Posterior vena cava (tissue), 2 donors: Measurements from ENCODE around the gene INF2. TPM values are rescaled to one million over a fixed set of nuclear protein-coding genes. Genes with fewer than 3 reads are reported as not detected.
"Not testable (repeated sequence)": the region's sequence is repeated elsewhere in the genome, so short reads cannot be mapped to it uniquely, and the experiment has no call there.

Experiments used
- DNase-seq: peaks from one replicate; pipeline ENCODE4 v3.0.0-alpha.2; 2020; ENCODE audit warnings: low spot score
- intact Hi-C, 2 donors: fragments of 100-400 bp; cut with DNase I; formaldehyde crosslinking; loops; one replicate each; pipeline versions ENCODE4 v1.14.1 to v1.14.2; 2022 to 2023
- long read RNA-seq, 2 donors: library from polyadenylated mRNA; unstranded; transcript quantifications; one replicate each; pipeline ENCODE4 v2.0.0, GENCODE V29; 2020 to 2021
- total RNA-seq, 2 donors: library from RNA; stranded (reverse); fragmentation: NEBNext Ultra II Directional; extraction: Animal tissue kit (Norgen Biotek cat#: 25700); gene quantifications; one replicate each; pipeline ENCODE4 v1.2.1, GENCODE V29; 2021
- donor health status: DM: yes; HTN: yes; CAD: no.
- donor health status: DM: yes; HTN: yes; CAD: no.

Gene INF2
- 10 to 100 TPM; 70.5 to 78.7 TPM for total RNA-seq
- long read RNA-seq, donor 1, partial matches to known transcripts: 21 of 27 reads
- long read RNA-seq, donor 1, other reads (novel, unspliced or antisense): 4 of 27 reads
- long read RNA-seq, donor 2, transcript INF2-204 (5 exons, 1,689 nt): major isoform, 45 of 128 reads
- long read RNA-seq, donor 2, partial matches to known transcripts: 66 of 128 reads
- long read RNA-seq, donor 2, other reads (novel, unspliced or antisense): 17 of 128 reads

DNA sequence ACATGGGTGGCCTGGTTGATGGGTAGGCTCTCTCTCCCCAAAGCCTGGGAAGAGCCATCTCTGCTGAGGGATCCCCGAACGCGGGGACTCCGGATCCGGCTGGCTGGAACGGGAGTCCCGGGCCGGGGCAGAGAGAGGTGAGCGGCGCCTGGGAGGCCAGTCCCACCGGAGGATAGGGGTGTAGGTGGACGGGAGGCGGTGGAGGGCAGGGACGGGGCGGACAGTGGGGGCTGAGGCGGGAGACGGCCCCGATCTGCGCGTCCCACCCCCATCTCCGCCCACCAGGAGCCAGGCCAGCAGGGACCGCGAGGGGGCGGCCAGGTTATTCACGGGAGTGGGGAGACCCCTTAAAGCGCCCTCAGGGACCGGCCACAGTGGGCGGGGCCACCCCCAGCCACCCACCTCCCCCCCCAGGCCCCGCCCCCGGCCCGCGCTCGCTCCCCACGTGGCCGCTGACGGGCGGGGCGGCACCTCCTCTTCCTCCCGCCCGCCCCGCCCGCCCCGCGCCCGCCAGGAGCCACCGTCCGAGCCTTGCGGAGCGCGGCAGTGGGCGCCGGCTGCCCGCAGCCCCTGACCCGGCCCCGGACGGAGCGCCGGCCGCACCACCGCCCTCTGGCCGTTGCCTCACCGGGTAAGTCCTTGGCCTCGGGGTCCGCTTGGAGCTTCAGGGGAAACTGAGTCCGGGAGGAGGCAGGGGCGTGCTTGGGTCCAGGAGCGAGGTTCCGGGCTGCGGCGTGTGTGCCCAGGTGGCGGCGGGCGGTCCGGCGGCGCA, at the start of gene INF2:
TSS of gene INF2 (plus strand) at position 510 of the 772 bp plus-strand sequence. CDS start 11,748 bp downstream, outside the sequence.
- intact Hi-C loops: no loop called here
- no peak for DNase-seq

DNA sequence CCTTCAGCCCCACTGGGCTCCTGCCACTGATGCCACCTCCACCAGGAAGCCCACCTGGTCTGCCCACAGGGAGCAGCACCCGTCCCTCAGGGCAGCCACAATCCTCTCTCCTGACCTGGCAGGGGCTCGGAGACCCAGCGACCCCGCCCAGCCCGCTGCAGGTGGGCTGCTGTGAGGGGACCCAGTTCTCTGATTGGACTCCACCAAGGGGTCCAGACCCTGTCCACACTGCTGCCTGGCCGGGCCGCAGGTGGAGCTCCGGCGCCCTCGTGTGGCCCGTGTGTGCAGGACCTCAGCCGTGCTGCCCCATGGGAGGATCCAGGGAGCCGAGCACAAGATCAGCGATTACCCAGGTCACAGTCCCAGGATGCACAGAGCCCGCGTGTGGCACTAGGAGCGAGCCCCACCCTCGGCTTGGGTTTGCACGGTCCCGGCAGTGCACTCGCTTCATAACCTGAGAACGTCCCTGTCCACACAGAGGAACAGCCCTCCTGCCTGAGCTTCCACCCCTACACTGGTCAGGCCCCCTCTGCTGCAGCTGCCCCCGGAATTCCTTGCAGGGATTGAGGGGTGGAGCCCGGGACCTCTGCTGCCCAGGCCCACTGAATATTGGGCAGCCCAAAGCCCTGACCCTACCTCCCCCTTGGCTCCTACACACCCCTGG, 49.4 kb upstream of the INF2 start:
- intact Hi-C loops: loop anchor here (5.0 kb wide), 3 partner anchors 63 to 553 kb away; partner anchors contain the start of genes KIF26A (in 2 of the 2), ASPG (in 1 of the 2) and C14orf180 (in 1 of the 2)
- DNase-seq: no peak

DNA sequence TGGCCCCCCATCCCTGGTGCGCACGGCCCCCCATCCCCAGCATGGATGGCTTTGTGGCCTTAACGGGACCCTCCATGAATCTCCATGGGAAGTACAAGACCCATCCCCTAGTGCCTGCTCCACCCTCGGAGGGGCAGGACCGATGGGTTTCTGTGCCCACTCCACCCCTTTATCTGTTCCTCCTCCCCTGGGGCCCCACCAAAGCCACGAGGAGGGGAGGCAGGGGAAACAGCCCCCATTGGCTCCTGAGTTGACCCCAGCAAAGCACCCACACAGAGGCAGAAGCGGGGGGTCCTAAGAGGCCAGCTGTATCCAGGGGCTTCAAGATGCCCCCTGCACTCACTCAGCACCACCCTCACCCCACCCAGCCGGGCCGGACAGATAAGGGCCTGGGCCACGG, 48.7 kb upstream of the INF2 start:
- intact Hi-C loops: loop anchor here in 1 of 2 donors (5.0 kb wide), 2 partner anchors 63 to 553 kb away; partner anchors contain the start of genes ASPG and C14orf180
- DNase-seq: no peak

DNA sequence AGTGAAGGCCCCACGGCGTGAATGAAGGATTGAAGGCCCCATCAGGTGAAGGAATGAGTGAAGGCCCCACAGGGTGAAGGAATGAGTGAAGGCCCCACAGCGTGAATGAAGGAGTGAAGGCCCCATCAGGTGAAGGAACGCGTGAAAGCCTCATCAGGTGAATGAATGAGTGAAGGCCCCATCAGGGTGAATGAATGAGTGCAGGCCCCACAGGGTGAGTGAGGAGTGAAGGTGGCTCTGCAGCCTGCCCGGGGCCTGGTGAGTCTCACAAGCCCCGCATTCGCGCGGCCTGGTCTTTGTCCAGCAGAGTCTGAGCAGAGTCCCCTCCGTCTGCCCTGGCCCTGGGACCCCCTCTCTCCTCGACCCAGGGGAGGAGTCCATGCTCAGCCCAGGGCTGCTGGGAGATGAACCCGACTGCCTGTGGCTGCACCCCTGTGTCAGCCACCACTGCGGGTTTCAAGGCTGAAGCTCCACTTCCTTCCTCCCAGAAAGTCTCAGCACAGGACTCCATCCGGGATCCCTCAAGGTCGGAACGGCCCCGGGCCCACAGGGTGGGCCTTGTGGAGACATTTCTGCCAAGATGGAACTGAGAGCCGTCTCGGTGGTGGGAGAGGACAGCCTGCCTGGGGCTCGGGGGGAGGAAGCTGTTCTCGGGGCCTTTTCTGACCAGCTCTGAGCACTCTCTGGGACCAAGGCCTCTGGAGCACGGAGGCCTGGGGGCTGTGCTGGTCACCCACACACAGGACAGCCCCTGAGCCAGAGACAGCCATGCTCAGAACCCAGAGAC, 47.5 kb upstream of the INF2 start:
- intact Hi-C loops: loop anchor here in 1 of 2 donors (5.0 kb wide), 2 partner anchors 65 to 555 kb away; partner anchors contain the start of genes ASPG and C14orf180
- no peak for DNase-seq

DNA sequence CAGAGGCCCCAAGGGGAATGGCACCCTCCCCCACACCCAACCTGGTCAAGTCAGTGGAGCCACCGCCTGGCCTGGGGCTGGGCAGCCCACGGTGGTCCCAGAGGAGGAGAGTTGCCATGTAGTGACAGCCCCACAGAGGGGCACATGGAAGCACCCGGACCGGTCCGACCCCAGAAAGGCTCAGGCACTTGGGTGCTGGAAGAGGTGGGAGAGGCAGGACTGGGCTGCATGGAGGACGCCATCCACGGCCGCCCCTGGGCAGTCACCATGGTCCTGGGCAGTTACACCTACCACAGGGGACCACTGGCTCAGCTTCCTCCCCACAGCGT, 46.9 kb upstream of the INF2 start:
- intact Hi-C loops: loop anchor here in 1 of 2 donors (5.0 kb wide), 2 partner anchors 65 to 555 kb away; partner anchors contain the start of genes ASPG and C14orf180

DNA sequence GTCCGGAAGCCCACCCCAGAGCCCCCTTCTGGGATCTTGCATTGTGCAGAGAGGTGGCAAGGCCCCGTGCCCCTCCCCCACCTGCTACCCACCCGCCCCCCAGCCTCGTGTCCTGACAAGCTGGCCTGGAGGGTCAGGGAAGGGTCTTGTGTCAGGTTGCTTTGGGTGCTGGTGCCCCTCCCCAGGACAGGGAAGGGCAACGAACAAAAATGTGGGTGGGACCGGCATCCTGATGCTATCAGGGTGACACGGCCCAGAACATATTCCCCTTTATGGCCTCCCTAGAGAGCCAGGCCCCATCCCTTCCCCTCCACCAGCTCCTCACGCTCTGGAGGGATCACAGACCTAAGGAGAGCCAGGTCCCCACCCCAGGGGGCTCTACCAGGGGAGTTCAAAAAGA, 46.1 kb upstream of the INF2 start:
- DNase-seq: no peak
- intact Hi-C loops: loop anchor here in 1 of 2 donors (5.0 kb wide), 2 partner anchors 66 to 556 kb away; partner anchors contain the start of genes ASPG and C14orf180

More for the DNA sequence above, 46.9 kb upstream of the INF2 start:
- no peak for DNase-seq

DNA sequence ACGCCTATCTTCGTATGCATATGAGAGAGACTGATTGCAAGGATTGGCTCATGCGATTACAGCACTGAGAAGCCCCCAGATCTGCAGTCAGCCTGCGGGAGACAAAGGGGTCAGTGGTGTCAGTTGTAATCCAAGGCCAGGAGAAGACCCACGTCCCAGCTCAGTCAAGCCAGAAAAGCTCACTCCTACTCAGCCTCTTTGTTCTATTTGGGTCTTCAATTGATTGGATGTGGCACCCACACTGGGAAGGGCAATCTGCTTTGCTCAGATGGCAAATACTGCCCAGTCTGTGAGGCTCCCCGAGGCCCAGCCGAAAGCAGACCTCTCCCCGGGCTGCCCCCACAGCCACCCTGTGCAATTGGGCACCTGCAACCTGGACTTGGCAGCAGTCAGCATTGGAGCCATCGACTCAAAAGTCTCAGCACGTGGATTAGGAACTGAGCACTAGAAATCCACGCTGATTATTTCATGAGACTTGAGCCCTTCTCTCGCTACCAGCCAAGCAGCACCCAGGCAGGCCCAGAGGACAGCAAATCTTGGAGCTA, 45.3 kb upstream of the INF2 start:
- DNase-seq: no peak
- intact Hi-C loops: loop anchor here in 1 of 2 donors (5.0 kb wide), 2 partner anchors 67 to 557 kb away; partner anchors contain the start of genes ASPG and C14orf180

DNA sequence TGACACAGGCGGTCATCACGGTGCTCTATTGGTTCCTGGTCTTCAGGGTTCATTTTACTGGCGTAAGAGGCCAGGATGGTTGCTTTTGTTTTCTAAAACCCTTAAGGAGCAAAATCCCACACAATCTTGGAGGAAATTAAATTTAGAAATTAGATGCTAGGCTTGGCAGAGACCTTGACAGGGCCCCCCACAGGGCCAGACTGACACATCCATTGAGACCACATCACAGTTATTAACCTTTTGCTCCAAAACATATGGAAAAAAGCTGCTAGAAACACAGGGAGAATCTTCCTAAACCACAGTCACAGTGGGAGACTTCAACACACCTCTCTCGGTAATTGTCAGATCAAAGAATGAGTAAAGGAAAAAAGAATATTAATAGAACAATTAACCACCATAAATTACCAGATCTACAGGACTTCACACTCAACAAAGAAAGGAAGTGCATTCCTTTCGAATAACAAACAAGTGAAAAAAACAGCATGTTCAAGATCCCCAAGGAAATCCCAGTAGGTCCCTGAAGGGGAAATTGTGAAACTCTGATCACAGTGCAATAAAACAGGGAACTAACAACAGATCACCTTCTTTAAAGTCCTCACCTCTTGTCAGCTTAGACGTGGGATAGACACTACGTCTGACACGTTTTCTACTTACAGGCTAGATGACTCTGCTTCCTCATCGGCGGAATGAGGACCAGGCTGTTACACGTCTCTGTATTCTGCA, 44.6 kb upstream of the INF2 start:
- intact Hi-C loops: loop anchor here in 1 of 2 donors (5.0 kb wide), 2 partner anchors 68 to 558 kb away; partner anchors contain the start of genes ASPG and C14orf180
- DNase-seq: no peak

DNA sequence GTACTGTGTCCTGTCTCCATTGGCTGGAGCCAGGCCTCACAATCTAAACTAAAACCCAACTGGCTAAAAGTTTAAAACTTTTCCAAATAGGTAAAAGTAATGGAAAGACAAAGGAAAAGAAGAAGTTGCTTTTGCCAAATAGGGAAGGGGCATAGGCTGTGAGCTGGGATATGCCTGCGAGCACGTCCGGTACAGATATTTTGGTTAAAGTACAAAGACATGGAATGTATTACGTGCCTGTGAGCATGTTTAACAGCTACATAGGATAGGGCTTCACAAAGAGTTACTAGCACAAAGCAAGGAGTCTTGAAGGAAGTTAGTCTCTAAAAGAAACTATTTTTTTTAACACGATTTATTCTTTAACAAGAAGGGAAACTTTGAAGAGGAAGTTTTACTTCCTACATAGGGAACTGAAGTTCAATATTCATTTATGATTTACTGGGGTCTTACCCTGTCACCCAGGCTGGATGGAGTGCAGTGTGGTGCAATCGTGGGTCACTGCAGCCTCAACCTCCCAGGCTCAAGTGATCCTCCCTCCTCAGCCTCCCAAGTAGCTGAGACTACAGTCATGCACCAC, 41.9 kb upstream of the INF2 start:
- intact Hi-C loops: loop anchor here in 1 of 2 donors (2.0 kb wide), 1 partner anchor 53 kb away; no protein-coding TSS in a partner anchor
- DNase-seq: no peak

DNA sequence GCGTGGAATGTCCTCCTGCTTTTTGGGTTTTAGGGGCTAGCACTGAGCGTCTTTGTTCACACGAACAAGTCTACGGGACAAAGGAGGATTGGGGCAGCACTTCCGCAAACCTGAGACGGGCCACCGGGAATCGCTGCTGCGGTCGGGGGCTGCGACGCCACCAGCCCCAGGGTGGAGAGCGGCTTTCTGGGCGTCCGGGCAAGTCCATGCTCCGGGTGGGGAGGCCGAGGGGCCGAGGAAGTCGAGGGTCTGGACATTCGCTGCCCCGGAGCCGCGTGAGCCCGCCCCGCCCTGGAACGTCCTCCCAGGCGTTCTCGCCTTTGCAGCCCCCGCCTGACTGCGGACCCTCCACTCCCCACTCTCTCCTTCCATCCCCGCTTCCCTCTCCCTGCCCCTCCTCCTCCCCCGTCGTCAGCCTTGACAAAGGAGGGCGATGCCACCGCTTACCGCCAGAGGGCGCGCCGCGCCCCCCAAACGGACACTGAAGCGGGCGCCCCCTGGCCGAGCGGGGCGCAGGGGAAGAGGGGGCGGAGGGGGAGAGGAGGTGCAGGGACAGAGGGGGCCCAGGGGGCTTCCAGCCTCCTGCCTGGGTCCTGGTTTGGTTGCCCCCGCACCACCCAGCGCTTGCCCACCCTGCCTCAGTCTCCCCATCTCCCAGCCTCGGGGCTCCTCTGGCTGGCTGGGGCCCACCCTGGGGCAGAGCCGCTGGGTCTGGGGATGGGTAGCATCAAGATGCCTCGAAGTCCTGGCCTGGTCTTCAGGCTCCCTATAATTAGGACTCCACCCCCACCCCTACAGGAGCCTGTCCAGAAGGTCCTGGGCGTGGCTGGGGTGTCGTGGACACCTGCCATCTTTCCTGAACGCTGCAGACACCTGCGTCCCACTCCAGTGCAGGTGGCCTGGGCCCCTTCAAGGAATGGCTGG, 39.1 kb upstream of the INF2 start:
- intact Hi-C loops: loop anchor here in 1 of 2 donors (2.0 kb wide), 1 partner anchor 56 kb away; no protein-coding TSS in a partner anchor
- DNase-seq: peak; percentile 87

DNA sequence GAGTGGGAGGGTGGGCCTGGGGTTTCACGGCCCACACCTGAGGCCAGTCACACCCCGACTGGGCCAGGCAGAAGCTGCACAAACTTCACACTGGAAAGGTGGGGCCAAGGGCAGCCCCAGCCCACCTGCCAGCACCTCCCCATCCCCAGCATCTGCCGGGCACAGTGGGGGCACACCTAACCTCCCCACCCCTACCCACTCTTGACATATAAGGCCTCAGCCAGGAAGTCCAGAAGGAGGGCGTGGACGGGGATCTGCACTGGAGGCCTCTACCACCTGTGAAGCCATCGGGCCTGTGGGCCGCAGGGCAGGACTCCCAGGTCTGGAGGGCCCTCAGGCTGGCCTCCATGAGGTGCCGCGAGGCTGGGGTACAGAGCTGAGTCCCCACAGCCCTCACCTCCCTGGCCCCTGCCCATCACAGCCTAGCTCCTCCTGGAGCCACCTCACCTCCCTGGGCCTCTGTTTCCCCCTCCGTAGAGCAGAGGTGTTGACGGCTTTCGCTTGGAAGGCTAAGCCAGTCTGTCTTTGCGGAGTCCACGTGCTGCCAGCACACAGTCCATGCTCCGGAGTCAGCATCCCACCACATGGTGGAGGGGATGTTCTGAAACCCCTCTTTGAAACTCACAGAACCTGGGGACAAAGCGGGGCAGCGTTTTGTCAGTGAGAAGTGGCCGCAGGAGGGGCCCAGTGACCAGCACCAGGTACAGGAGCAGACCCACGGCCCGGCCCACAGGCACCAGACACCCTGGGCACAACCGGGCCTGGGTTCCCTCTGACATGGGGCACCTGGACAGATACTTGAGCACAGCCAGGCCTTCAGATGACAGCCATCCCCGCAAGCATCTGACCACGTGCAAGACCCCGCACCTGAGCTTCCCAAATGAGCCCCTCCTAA, 38.2 kb upstream of the INF2 start:
- peak; percentile 78 for DNase-seq
- intact Hi-C loops: loop anchor here in 1 of 2 donors (2.0 kb wide), 1 partner anchor 56 kb away; no protein-coding TSS in a partner anchor

DNA sequence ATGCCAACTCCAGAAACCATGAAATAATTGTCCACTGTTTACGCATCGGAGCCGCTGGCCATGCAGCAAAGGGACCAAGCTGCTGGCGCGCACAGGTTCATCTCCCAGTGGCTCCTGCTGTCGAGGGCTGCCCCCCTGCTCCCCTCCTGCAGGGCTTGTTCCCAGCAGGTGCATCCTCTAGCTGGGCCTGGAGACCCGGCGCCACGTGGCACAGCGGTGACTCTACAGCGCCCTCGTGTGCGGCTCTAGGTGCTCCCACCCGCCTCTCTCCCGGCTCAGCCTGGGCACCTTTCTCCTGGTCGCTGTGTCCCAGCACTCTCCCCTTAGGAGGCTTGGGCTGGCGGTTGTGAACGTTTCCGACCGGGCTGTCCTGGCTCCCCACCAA, 37.5 kb upstream of the INF2 start:
- intact Hi-C loops: loop anchor here in 1 of 2 donors (2.0 kb wide), 1 partner anchor 55 kb away; no protein-coding TSS in a partner anchor
- peak; percentile 66 for DNase-seq

DNA sequence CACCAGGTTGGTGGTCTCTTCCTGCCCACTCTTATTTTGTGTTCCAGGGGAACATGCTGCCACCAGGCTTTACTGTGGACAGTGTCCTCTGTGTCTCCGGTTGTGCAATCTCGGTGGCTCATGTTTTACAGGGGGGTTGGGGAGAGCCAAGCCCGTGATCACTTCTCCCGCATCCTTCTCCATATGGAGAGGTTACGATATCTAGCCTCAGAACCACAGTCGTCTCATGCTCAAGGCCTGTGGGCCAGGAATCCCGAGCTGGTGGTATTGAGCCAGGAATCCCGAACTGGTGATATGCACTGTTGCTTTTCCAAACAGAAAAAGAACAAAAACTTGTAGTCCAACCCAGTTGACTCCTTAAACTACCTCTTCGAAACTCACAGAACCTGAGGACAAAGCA, 37.0 kb upstream of the INF2 start:
- intact Hi-C loops: no loop called here
- peak; percentile 51 for DNase-seq

DNA sequence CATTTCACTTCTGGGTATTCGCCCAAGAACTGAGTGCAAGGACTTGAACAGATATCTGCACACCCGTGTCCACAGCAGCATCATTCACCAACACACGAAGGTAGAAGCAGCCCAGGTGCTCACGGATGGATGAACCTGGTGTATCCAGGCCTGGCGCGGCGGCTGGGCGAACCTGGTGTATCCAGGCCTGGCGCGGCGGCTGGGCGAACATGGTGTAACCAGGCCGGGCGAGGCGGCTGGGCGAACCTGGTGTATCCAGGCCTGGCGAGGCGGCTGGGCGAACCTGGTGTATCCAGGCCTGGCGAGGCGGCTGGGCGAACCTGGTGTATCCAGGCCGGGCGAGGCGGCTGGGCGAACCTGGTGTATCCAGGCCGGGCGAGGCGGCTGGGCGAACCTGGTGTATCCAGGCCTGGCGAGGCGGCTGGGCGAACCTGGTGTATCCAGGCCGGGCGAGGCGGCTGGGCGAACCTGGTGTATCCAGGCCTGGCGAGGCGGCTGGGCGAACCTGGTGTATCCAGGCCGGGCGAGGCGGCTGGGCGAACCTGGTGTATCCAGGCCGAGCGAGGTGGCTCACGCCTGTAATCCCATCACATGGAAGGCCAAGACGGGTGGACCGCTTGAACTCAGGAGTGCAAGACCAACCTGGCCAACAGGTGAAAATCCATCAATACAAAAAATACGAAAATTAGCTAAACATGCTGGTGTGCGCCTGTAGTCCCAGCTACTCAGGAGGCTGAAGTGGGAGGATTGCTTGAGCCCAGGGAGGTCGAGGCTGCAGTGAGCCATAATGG, 36.1 kb upstream of the INF2 start:
- peak; percentile 25 for DNase-seq
- intact Hi-C loops: not testable (repeated sequence)

DNA sequence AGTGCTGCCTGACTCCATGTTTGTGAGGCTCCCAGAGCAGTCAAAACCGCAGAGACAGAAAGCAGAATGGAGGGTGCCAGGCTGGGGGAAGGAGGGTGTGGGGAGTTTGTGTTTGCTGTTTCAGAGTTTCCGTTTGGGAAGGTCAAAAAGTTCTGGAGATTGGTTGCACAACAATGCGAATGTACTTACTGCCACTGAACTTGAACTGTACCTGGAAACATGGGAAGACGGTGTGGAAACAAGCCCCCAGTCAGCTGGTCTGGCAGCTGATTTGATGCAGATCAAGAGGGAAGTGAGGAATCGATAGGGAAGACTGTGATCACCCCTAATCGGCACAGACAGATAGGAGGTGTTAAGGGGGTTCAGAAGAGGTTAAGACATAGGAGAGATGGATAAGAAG, 35.3 kb upstream of the INF2 start:
- intact Hi-C loops: no loop called here
- peak; percentile 16 for DNase-seq
